Testis (tissue), 2 donors: ENCODE data around the gene CD55.

Source experiments
- POLR2A ChIP-seq: fragments of 450-650 bp; IDR thresholded peaks from one replicate; pipeline ENCODE4 v1.6.1; 2017; ENCODE audit warnings: antibody characterized with exemption, mild to moderate bottlenecking, moderate library complexity
- TF ChIP-seq, protein P1 (sequence below), 3 experiments: fragments of 450-650 bp in 2 of 3; fragments of 200-600 bp in 1 of 3; sonication (generic) in 1 of 3; IDR thresholded peaks; one replicate each; pipeline ENCODE4 v1.5.1; 2016 to 2019; ENCODE audit warnings: antibody characterized with exemption in 3 of 3, mild to moderate bottlenecking in 2 of 3, moderate library complexity in 1 of 3

DNA sequence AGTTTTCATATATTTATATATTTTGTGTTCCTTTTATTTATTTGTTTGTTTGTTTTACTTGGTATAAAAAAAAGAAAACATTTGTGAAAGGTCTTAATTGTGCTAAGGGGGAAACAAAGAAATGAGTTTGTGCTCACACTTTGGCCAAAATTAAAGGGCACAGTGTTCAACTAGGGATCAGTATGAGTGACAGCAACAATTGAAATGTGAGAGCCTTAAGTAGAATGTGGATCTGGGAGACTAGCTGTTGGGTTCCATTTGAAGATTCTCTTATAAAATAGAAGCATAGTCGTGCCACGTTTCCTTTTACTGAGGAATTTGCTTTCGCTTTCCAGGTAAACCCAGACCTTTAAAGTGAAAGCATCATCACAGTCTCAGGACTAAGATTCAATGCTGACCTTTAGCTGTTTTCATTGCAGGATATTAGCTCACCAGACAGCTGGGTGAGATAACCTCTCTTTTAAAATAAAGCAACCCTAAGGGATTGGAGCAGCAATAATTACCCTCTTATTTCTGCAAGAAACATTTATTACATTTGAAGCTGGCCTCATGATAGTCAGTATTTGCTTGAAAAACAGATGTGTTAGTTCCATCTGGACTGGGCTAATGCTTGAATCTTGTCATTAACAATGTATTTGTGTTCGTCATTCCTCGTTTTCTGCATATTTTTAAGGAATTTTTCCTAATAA, 37.1 kb upstream of the CD55 start:
- no peak for TF ChIP-seq POLR2A
- TF ChIP-seq, protein P1, sequence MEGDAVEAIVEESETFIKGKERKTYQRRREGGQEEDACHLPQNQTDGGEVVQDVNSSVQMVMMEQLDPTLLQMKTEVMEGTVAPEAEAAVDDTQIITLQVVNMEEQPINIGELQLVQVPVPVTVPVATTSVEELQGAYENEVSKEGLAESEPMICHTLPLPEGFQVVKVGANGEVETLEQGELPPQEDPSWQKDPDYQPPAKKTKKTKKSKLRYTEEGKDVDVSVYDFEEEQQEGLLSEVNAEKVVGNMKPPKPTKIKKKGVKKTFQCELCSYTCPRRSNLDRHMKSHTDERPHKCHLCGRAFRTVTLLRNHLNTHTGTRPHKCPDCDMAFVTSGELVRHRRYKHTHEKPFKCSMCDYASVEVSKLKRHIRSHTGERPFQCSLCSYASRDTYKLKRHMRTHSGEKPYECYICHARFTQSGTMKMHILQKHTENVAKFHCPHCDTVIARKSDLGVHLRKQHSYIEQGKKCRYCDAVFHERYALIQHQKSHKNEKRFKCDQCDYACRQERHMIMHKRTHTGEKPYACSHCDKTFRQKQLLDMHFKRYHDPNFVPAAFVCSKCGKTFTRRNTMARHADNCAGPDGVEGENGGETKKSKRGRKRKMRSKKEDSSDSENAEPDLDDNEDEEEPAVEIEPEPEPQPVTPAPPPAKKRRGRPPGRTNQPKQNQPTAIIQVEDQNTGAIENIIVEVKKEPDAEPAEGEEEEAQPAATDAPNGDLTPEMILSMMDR (IDR thresholded peaks at IDR 0.05): no peak
